DOHH2 (cell line): ENCODE measurements around the gene RIPOR2.

Experiments
- H3F3A ChIP-seq: fragments of 200-600 bp; sonication (generic), shearing (Covaris generic); 2 replicates; pipeline ENCODE4 v1.6.0; 2016; ENCODE audit warnings: antibody characterized with exemption, mild to moderate bottlenecking; ENCODE audit not compliant: control insufficient read depth, insufficient read depth
- H3K27ac ChIP-seq: fragments of 200-600 bp; sonication (generic); 2 replicates; pipeline ENCODE4 v1.5.1; 2014; ENCODE audit warnings: low read depth, mild to moderate bottlenecking, low read length, moderate library complexity
- H3K27me3 ChIP-seq: fragments of 200-600 bp; sonication (generic); 2 replicates; pipeline ENCODE4 v1.6.1; 2014; ENCODE audit warnings: mild to moderate bottlenecking, low read length, mixed read lengths; ENCODE audit not compliant: control insufficient read depth
- H3K36me3 ChIP-seq: fragments of 200-600 bp; sonication (generic); 2 replicates; pipeline ENCODE4 v1.6.1; 2014; ENCODE audit warnings: mild to moderate bottlenecking, low read length, moderate library complexity, mixed read lengths; ENCODE audit not compliant: control insufficient read depth
- H3K4me1 ChIP-seq: fragments of 200-600 bp; sonication (generic); 2 replicates; pipeline ENCODE4 v1.6.1; 2014; ENCODE audit warnings: mild to moderate bottlenecking, low read length, mixed read lengths; ENCODE audit not compliant: control insufficient read depth
- H3K4me2 ChIP-seq: fragments of 200-600 bp; sonication (generic); 2 replicates; pipeline ENCODE4 v1.6.0; 2014; ENCODE audit warnings: mild to moderate bottlenecking, low read length, moderate library complexity
- H3K4me3 ChIP-seq: fragments of 200-600 bp; sonication (generic); 2 replicates; pipeline ENCODE4 v1.5.1; 2014; ENCODE audit warnings: mild to moderate bottlenecking, low read length, mixed read lengths
- H3K79me2 ChIP-seq: fragments of 200-600 bp; sonication (generic); 2 replicates; pipeline ENCODE4 v1.6.1; 2014; ENCODE audit warnings: mild to moderate bottlenecking, low read length, mixed read lengths; ENCODE audit not compliant: control insufficient read depth
- H3K9me2 ChIP-seq: fragments of 200-600 bp; sonication (generic); replicated peaks from 2 replicates; pipeline ENCODE4 v1.6.1; 2014; ENCODE audit warnings: mild to moderate bottlenecking, low read length, mixed read lengths; ENCODE audit not compliant: control insufficient read depth
- H3K9me3 ChIP-seq: fragments of 200-600 bp; sonication (generic); 2 replicates; pipeline ENCODE4 v1.6.1; 2014; ENCODE audit warnings: antibody characterized with exemption, low read length, mixed read lengths; ENCODE audit not compliant: control insufficient read depth, insufficient read depth
- H4K20me1 ChIP-seq: fragments of 200-600 bp; sonication (generic); 2 replicates; pipeline ENCODE4 v1.6.0; 2014; ENCODE audit warnings: low read depth, mild to moderate bottlenecking, antibody characterized with exemption, low read length, moderate library complexity; ENCODE audit not compliant: control insufficient read depth, insufficient read depth
- EZH2phosphoT487 ChIP-seq: fragments of 200-600 bp; sonication (generic); IDR thresholded peaks from 2 replicates; pipeline ENCODE4 v1.6.1; 2017; ENCODE audit warnings: borderline replicate concordance, mild to moderate bottlenecking, antibody characterized with exemption, low read length, moderate library complexity, mixed read lengths
- TF ChIP-seq, protein P1 (sequence below): fragments of 200-600 bp; sonication (generic); IDR thresholded peaks from one replicate; pipeline ENCODE4 v1.5.1; 2014; ENCODE audit warnings: antibody characterized with exemption, mild to moderate bottlenecking, low read depth, low read length; ENCODE audit not compliant: poor library complexity, severe bottlenecking

Gene RIPOR2, protein sequence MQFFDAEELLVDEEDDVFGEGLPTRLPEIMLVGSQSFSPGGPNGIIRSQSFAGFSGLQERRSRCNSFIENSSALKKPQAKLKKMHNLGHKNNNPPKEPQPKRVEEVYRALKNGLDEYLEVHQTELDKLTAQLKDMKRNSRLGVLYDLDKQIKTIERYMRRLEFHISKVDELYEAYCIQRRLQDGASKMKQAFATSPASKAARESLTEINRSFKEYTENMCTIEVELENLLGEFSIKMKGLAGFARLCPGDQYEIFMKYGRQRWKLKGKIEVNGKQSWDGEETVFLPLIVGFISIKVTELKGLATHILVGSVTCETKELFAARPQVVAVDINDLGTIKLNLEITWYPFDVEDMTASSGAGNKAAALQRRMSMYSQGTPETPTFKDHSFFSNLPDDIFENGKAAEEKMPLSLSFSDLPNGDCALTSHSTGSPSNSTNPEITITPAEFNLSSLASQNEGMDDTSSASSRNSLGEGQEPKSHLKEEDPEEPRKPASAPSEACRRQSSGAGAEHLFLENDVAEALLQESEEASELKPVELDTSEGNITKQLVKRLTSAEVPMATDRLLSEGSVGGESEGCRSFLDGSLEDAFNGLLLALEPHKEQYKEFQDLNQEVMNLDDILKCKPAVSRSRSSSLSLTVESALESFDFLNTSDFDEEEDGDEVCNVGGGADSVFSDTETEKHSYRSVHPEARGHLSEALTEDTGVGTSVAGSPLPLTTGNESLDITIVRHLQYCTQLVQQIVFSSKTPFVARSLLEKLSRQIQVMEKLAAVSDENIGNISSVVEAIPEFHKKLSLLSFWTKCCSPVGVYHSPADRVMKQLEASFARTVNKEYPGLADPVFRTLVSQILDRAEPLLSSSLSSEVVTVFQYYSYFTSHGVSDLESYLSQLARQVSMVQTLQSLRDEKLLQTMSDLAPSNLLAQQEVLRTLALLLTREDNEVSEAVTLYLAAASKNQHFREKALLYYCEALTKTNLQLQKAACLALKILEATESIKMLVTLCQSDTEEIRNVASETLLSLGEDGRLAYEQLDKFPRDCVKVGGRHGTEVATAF

DNA sequence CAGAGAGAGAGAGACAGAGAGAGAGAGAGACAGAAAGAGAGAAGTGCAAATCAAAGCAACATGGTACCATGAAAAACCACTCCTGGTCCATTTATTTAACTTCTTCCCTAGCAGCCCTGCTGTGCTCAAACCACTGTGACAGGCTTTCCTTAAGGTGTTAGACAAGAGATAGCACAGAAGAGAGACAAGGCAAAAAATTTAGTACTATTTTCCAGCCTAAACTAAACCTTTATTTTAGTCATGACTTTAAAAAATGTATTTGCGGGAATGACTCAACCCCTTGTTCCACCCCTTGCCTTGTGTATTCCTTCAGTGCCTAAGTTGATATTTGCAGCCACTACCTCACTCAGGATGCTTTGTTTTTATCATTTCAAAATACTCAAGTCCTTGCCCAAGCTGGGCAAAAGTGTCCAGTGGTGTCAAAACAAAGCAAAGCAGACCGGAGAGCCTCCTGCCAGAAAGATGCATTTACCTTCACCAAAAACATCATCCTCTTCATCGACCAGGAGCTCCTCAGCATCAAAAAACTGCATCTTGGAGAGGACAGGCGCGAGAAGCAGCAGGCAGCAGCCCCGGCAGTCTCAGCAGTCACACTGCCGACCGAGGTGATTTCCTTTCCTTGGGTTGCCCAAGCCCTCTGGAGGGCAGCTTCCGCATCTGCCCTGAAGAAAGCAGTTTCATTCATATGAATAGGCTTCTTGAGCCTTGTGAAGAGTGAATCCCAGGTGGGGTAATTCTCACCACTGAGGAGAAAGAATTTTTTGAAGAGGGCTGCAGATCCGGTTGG lies at the start of gene RIPOR2:
Gene RIPOR2, minus strand, starts transcription at position 595 of the 787 bp plus-strand sequence. Its CDS starts 62 bp downstream, at position 533.
- Histone ChIP-seq H3K27me3 (no peaks in the 10 kb centered on the region), H3K9me2 (no peaks in the 10 kb centered on the region), H3K79me2 (peaks cover 60% of the 10 kb centered on the region), H3F3A (peaks cover 42% of the 10 kb centered on the region), H3K36me3 (peaks cover 35% of the 10 kb centered on the region), H3K4me2 (peak within 1 kb of the TSS; percentile 72), H3K4me3 (peak within 1 kb of the TSS; percentile 86), H3K9me3 (no peaks in the 10 kb centered on the region), H4K20me1 (no peaks in the 10 kb centered on the region), H3K4me1 (peaks cover 79% of the 10 kb centered on the region), H3K27ac (peak within 1 kb of the TSS; percentile 95)
- TF ChIP-seq, protein P1, sequence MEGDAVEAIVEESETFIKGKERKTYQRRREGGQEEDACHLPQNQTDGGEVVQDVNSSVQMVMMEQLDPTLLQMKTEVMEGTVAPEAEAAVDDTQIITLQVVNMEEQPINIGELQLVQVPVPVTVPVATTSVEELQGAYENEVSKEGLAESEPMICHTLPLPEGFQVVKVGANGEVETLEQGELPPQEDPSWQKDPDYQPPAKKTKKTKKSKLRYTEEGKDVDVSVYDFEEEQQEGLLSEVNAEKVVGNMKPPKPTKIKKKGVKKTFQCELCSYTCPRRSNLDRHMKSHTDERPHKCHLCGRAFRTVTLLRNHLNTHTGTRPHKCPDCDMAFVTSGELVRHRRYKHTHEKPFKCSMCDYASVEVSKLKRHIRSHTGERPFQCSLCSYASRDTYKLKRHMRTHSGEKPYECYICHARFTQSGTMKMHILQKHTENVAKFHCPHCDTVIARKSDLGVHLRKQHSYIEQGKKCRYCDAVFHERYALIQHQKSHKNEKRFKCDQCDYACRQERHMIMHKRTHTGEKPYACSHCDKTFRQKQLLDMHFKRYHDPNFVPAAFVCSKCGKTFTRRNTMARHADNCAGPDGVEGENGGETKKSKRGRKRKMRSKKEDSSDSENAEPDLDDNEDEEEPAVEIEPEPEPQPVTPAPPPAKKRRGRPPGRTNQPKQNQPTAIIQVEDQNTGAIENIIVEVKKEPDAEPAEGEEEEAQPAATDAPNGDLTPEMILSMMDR: peak; percentile 24
- no peak for TF ChIP-seq EZH2phosphoT487

DNA sequence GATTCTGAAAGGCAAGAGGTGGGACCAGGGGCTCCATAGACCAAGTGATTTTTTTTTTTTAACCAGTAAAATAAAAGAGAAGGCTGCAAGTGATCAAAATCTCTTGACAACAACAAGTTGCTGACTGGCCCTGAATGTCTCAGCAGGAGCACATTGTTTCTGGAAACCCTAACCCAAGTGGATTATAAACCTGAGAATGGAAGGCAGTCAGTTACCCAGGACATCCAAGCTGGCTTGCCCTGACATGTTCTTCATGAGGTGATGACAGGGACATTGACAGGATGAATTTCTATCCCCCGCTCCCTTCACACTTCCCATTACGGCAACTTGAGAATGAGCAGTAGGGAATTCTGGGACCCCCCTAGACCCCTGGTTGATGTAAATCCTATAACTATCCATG lies 49.6 kb upstream of the RIPOR2 start:
- H3F3A ChIP-seq: no peaks in the 10 kb centered on the region
- peaks cover 7% of the 10 kb centered on the region for H3K4me1 ChIP-seq
- H3K9me2 ChIP-seq: no peaks in the 10 kb centered on the region
- H3K27ac ChIP-seq: no peak overlapping the region
- no peak overlapping the region for H3K4me2 ChIP-seq
- H3K27me3 ChIP-seq: no peaks in the 10 kb centered on the region
- H3K36me3 ChIP-seq: no peaks in the 10 kb centered on the region
- no peaks in the 10 kb centered on the region for H3K79me2 ChIP-seq
- no peaks in the 10 kb centered on the region for H4K20me1 ChIP-seq
- no peak for TF ChIP-seq EZH2phosphoT487
- TF ChIP-seq, protein P1: no peak
- H3K4me3 ChIP-seq: no peak overlapping the region
- H3K9me3 ChIP-seq: no peaks in the 10 kb centered on the region

DNA sequence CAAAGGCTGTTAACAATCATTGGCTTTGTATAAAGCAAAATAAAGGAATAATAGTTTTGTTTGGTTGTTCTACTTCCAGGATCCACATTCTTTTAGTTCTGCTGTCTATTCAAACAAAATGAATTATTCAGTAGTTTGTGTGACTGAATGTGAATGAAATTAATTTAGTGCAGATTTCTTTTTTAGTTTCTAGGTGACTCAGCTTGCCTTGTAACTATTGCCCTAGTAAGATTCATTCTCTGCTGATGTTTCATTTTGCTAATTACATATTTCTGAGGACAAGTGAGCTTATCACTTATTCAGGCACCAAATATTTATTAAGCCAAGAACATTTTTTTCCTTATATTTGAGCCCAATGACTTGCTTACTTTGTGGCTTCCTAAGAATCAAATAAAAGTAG lies 46.5 kb upstream of the RIPOR2 start:
- Histone ChIP-seq H3F3A (no peaks in the 10 kb centered on the region), H3K79me2 (no peaks in the 10 kb centered on the region), H3K27me3 (no peaks in the 10 kb centered on the region), H4K20me1 (no peaks in the 10 kb centered on the region), H3K4me2 (no peak overlapping the region), H3K9me2 (no peaks in the 10 kb centered on the region), H3K4me3 (no peak overlapping the region), H3K36me3 (no peaks in the 10 kb centered on the region), H3K9me3 (no peaks in the 10 kb centered on the region), H3K4me1 (no peaks in the 10 kb centered on the region), H3K27ac (no peak overlapping the region)
- TF ChIP-seq EZH2phosphoT487: no peak
- TF ChIP-seq, protein P1: no peak
